ENCODE measurements around the gene JPH4.

The JPH4 gene

GRCh38 chr14:23577710-23578392 lies 739 bp downstream of the JPH4 start:
- DNase-seq, result no peak

DNA sequence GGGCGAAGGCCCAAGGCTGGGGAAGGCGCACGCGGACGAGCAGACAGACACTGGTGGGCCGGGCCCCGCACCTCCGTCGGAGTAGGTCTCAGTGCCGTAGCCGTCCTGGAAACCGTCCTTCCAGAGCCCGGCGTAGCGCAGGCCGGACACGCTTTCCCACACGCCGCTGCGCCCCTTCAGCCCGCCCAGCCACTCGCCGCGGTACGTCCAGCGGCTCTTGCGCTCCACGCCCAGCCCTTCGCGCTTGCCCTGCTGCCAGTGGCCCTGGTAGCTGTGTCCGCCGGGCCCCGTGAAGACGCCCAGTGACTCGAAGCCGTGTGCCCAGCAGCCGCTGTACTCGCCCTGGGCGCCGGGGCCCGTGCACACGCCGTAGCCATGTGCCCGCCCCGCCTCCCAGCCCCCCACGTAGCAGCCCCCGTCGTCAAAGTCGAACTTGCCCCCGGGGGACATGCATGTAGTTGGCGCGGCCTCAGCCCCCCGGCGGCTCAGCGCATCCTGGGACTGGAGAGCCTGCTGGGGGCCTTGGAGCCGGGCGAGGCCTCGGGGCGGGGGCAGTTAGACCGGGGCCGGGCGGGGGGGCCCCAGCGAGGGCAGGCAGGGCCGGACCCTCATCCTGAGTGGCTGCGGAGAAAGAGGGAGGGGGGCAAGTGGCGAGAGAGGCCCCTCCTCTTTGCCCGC lies 1.4 kb downstream of the JPH4 start:
- DNase-seq, result no peak

DNA sequence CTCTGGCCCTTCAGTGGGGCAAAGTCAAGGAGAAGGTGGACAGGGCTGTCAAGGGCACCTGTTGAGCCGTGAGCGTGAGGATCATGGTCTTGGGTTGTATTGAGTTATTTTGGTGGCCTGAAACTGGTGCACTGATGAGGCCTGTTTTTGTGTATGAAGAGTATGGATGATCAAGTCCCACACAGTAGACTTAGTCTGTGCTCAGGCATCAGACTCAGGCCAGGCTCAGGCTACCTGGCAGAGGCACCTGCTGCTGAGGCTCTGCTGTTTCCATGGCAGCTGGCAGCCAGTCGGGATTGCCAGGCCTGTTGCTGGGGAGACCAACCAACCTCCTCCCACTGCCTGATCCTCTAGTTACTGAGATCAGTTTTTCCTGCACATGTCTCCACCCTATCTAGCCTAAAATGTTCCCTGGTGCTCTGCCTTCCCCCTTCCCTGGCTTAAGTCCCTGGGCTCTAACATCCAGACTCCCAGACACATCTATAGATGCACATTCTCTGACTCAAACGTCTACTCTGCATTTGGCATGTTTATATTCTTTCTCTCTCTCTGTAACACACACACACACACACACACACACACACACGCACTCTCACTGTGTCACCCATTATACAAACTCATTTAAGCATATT lies 5.1 kb downstream of the JPH4 start:
- DNase-seq, result no peak

DNA sequence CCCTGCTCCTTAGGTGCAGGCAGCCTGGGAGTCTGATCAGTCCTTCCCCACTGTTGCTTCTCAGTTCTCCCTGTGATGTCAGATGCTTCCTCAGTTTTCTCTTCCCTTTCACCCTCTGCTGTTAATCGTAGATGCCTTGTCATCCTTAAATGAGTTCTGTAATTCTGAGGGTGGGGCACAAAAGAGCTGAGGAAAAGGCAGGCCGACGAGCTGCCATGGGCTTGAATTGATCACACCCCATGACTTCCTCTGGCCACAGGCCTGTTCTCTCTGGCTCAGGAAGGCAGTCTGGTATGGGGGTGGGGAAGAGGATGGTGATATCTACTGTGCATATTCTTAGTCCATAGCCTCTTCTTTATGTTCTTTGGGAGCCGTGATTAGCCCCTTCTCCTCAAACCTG lies 5.8 kb downstream of the JPH4 start:
- DNase-seq, result no peak

DNA sequence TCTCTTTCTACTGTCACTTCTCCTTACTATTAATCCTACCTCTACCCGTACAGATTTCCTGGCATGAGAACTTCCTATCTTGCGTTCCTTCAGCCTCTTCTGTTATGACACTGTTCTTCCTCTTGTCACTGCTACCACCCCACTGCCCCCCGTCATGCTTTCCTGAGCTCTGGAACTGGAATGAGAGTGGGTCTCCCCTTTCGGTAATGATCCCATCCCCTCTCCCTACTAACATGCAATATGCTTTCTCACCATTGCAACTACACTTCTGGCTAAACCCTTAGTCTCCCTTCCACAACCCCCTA lies 6.1 kb downstream of the JPH4 start:
- no peak for DNase-seq

- no peak for DNase-seq
Observed at GRCh38 chr14:23571701-23572523, 6.7 kb downstream of the JPH4 start.

DNA sequence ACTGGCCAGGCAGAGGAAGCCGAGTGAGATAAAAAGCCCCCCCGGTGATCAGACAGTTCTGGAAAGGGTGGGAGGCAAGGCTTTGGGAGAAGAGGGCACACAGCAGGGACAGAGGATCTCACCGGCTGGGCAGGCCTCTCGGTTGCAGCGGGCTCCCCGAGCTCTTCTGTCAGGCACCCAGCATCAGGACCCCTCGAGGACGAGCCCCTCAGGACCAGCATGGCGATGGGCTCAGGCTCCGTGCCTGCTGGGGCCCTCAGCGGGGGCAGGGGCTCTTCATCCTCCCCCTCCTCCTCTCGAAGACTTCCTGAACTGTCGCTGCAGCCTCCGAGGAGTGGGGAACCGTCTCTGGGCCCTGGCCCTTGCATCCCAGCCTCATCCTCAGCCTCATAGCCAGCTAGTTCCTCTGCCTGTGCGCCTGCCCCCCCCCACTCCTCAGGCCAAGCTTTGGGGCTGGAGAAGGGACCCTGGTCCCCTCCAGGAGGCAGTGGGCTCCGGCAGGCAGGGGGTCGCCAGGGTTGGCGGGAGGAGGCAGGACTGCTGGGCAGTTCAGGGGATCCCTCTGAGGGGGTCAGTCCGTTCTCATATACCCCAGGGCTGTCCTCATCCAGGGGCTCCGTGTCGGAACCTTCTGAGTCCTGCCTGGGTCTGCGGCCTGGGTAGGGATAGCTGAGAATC lies 7.6 kb downstream of the JPH4 start:
- no peak for DNase-seq

DNA sequence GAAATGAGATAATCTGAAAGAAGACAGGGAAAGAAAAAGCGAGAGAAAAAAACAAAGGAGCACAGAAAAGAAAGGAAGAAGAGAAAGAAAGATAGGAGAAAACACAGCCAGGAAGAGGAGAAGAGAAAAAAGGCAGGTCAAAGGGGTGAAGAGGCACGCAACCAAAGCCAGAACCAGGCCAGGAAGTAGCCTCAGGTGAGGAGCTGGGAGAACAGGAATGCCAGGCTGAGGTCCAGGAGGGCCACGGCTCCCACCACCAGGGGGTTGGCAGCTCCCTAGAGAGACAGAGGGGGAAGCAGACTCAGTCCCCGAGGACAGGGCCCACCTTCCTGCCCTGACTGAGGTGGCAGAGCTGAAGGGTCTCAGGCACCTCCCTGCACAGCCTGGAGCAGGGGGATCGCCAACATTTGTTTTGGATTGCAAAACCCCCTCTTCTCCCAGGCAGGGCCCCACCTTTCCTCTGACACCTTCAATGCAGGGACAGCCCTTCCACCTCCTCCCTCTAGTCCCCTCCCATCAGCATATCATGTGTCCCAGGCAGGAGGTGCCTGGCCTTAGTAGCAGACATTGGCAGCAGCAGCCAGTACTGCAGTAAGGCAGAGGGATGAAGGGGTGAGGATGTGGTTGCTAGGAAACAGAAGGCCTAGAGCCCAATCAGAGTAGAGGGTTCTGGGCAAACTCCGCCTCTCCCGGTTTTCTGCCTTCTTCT lies 9.0 kb downstream of the JPH4 start:
- DNase-seq, result no peak

GRCh38 chr14:23568600-23569331 lies 9.8 kb downstream of the JPH4 start:
- DNase-seq, result no peak

GRCh38 chr14:23568021-23568599 lies 10.5 kb downstream of the JPH4 start:
- no peak for DNase-seq

DNA sequence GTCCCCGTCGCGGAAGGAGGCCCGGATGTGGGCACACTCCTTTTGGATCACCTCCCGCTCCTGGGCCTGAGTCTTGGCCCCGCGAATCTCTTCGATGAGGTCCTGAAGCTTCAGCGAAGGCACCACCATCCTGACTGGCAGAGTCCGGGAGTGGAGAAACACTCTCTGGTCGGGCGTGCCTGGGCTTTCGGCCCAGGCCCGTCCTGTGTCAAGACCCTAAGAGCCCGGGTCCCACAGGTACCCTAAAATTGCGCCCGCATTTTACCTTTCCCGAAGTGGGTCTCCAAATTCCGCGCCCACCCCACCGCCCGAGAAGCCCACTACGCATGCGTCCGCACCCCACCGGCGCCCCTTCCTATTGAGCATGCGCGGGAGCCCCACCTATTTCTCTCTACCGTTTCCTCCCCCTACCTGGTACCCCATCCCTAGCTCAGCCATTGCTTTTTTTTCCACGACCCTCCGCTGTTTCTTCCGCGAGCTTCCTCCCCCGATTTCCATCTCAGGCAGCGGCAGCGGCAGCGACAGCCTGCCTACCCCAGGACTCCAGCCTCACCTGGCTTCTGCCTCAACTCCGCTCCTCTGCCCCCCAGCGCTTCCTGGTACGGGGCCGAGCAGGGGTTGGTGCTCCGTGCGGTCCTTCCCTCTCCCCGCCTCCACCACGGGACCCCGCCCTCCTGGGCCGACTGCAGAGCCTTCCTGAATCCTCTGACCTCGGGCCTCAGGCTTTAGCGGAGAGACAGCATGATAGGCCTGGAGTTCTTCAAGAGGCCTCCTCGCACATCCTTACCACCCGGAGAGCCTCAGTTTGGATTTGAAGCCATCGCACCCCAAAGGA lies 11.2 kb downstream of the JPH4 start, which contains the start of gene AP1G2:
TSS of gene AP1G2 (minus strand) at position 606 of the 835 bp plus-strand sequence. CDS start at position 129, 477 bp downstream.
- DNase-seq, result no peak

GRCh38 chr14:23566778-23567185 lies 11.8 kb downstream of the JPH4 start:
- no peak for DNase-seq

DNA sequence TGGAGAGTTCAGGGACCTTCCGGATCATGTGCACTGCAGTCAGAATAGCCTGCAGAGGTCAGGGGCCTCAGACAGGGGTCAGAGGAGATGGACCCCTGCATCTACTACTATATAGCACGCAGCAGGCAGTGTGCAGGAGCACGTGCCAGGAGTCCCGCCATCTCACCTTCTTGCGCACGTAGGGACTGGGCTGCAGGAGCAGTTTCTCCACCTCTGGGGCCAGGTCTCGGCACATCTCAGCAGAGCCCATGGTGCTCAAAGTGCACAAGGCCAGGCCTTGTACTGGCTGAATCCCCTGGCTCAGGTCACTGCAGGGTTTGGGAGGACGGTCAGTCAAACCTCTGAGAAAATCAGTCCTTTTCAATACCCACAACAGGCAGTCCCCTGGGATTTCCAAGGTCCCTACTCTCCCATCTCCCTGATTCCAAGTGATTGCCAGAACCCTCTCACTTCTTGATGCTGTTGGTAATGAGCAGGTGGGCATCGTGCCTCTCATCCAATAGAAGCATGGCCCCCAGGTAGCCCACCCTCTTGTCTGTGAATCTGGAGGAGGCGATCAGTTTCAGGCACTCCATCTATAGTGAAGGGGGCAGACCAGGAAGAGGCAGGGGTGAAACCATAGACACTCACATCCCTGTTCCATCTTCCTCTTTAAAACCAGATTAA lies 12.3 kb downstream of the JPH4 start:
- DNase-seq, result no peak

DNA sequence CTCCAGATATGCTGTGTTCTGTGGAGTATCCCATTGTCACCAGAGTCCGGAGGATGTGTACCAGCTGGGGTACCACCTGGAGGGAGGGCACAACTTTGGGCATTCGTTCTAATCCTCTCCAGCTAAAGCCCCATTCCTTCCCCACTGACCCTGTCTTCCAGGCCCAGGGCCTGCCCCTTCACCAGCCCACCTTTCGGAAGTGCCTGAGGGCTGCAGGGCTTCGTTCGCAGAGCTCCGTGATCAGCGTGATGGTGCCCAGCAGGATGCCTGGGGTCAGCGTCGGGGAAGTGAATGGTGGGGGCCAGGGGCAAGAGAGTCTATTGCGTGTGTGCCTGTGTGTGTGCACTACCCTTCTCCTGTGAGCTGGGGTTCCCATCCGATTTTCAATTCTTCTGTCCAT lies 13.0 kb downstream of the JPH4 start:
- DNase-seq, result no peak

DNA sequence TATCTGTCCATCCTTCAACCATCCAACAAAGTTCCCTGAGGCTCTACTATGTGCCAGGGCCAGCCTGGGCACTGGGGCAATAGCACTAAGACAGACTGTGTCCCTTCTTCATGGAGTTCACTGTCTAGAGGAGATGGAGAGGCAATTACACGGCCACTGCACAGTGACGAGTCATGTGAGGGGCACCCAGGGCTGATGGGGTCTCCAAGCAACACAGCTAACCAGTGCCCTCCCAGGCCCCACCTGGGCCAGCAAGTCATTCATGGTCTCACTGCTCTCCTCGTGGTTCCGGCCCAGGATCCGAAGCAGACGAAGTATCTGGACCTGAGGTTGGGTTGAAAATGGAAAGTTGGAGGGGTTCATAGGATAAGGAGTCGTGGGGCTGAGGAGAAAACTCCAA lies 13.7 kb downstream of the JPH4 start:
- DNase-seq, result no peak

DNA sequence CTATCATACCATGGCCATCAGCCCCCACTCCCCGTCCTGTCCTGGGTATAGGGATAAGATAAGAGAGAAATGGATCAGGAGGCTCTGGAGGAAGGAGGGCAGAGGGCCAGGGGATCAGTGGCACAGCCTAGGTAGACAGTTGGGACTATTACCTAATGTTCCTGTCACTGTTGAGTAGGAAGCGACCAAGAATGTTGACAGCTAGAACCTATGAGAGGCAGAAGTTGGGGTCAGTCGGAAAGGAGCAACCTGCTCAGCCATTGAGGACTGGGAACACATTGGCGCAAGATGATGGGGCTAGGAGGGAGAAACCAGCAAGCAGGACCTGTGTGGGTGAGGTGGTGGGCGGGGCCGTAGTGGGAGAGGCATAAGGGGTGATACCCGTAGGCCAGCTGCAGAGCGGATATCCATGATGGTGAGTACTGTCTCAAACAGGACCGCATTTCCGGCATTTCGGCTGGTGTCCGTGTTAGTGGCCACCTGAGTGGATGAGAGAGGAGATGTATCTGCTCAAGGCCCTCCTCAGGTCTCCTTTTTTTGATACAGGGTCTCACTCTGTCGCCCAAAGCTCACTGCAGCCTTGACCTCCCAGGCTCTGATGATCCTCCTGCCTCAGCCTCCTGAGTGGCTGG lies 14.3 kb downstream of the JPH4 start:
- no peak for DNase-seq

DNA sequence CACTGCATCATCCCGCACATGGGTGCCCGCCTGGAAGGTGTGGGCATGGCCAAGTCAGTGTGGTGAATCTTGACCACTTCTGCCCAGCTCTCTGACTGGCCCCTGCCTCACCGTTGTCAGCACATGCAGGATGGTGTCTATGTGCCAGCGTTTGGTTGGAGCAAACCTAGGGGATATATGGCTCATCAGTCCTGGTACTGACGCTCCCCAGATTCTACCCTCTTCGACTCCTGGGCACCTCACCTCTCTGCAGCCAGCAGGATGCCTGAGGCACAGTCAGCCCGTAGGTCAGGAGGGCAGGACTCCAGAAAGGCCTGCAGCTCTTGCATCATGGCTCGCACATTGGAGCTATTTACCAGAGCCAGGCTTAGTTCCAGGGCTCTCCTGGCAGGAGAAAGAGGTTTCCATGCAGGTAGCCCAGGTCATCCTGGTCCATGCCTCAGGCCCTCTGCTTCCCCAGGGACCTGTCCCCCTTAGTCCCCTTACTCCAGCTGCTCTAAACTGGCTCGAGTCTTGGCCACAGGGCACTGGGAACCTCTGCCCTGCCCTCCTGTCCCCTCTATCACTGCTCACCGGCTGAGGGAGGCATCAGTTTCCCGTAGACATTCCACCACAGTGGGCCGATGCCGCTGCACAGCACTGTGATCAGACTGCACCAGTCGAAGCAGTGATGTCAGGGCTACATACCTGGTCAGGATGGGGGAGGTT lies 15.0 kb downstream of the JPH4 start:
- no peak for DNase-seq

GRCh38 chr14:23562822-23563472 lies 15.6 kb downstream of the JPH4 start:
- DNase-seq, result no peak
